Hematopoietic multipotent progenitor cell treated with erythropoietin and hydrocortisone succinate and interleukin-3 and kit ligand, for 8 days (in vitro differentiated cells): ENCODE results near the gene NUTM2F.
"Not testable (repeated sequence)": the region's sequence is repeated elsewhere in the genome, so short reads cannot be mapped to it uniquely, and the experiment has no call there.

Source experiments
- DNase-seq: peaks from one replicate; pipeline ENCODE4 v3.0.0-alpha.2; 2015

The NUTM2F gene, protein sequence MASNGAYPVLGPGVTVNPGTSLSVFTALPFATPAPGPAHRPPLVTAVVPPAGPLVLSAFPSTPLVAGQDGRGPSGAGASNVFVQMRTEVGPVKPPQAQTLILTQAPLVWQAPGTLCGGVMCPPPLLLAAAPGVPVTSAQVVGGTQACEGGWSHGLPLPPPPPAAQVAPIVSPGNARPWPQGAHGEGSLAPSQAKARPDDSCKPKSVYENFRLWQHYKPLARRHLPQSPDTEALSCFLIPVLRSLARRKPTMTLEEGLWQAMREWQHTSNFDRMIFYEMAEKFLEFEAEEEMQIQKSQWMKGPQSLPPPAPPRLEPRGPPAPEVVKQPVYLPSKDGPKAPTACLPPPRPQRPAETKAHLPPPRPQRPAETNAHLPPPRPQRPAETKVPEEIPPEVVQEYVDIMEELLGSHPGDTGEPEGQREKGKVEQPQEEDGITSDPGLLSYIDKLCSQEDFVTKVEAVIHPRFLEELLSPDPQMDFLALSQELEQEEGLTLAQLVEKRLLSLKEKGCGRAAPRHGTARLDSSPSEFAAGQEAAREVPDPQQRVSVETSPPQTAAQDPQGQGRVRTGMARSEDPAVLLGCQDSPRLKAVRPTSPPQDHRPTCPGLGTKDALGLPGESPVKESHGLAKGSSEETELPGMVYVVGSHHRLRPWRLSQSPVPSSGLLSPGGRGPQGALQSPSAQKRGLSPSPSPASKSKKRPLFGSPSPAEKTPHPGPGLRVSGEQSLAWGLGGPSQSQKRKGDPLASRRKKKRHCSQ

DNA sequence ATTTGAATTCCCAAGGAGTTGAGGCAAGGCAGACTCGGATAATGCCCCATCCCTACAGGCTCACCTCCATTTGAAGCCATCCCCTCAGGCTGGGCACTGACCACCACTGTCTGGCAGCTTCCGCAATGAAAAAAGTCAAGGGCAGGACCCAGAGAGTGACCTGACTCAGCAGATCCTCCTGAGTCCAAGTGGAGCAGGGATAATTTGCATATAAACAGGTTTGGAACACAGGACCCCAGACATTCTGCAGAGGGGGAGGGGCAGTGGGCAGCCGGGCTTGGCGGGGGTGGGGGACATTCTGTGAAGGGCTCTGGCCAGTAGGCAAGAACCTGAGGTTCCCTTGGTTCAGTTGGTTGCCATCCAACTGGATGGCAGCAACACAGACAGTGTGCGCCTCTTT is at the start of gene NUTM2F:
NUTM2F (minus strand) TSS at position 101 of the 400 bp plus-strand sequence; CDS start at position 80, 21 bp downstream.
- not testable (repeated sequence) for DNase-seq

DNA sequence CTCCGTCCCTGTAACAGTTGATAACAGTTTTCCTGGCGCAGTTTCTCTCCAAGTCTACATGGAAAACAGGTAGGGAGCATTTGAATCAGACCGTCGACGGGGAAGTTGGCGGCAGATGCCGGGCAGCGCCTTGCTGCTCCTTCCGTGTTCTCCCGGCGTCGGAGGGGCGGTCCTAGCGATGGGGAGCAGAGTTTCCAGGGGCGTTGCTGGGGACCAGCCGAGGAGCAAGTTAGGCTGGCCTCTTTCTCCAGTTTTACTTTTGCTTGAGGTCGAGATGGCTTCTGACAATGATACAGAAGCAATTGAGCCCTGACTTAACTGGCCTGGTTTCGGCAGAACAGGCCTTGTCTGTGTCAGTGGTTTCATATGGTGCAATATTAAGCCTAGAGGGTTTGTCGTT is 46.8 kb upstream of the NUTM2F start:
- DNase-seq = peak; percentile 10

DNA sequence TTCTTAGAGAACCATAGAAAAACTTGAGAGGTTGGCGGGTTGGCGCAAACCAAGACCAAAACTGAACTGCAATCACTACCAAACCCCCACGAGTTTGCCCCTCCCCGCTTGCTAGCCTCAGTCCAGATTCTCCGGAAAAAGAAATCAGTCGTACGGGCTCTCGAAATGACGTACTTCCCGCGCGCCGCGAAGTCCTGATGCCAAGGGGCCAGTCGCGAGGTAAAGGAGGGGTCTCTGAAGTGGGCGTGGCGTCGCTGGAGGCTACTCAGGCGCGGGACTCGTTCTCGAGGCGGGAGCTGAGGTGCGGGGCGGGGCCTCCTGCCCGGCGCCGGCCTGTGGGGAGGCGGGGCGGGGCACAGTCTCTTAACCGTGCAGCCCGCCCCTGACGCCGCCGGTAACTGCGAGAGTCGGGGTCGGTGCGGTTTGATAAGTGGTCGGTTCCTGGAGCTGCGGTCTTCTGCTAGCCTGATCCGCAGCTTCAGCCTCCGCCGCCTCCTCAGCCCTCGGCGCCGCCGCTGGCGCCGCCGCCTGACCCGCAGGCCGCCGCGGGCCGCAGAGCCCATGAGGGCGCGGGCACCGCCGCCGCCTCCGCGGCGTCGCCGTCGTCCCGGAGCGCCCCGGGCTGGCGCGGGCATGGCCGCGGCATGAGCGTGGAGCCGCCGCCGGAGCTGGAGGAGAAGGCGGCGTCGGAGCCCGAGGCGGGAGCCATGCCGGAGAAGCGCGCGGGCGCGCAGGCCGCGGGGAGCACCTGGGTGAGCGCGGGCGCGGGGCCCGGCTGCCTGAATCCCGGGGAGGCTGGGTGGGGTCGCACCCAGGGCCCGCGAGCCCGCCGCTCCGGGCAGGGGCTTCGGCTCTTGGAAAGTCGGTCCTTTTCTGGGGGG is 46.0 kb upstream of the NUTM2F start:
- DNase-seq = peak; percentile 87

DNA sequence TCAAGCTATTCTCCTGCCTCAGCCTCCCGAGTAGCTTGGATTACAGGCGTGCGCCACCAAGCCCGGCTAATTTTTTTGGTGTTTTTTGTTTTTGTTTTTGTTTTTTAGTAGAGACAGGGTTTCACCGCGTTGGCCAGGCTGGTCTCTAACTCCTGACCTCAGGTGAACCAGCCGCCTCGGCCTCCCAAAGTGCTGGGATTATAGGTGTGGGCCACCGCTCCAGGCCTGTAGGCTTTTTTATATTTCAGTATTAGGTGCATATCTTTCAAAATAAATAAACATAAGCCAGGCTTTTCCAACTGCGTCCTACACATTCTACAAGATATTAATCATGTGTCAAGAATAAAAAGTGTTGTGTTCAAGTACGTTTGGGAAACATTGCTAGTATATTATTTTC is 45.3 kb upstream of the NUTM2F start:
- not testable (repeated sequence) for DNase-seq

DNA sequence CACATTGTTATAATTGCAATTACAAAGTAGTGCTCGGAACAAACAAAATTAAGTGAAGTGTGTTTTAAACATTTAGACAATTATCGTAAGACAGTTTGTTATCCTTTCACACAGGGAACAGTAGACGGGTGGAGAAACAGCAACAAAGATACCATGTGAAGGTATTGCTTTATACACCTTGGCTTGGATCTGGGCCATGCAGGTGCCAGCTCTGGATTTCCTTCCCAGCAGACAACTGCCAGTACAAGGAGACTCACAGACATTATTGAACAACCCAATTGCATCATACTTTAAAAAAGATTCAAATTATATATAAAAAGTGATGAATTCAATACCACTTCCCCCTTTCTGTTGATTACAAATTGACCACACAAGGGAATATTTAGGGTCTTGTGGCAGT is 41.8 kb upstream of the NUTM2F start:
- not testable (repeated sequence) for DNase-seq

DNA sequence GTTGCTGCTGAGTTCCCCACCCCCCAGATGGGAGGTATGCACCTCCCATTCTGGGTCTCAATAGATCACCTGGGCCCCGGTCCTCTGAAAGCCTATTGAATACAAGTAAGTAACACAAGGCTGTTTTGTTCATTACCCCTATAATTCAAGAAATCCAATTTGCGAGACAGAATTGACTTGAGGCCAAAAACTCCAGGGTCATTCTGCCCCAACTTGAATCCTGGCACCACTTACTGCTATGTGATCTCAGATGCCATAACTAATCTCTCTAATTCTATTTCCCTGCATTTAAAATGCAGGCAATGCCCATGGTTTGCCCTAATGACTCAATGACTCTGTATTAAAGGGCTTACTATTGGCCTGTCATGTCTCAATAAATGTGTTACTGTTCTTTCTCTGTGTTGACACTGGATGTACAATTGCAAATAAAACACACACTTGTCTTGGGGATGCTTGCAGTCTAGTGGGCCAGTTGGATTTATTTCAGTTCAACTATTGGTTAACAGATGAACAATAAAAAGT is 35.7 kb upstream of the NUTM2F start:
- not testable (repeated sequence) for DNase-seq

DNA sequence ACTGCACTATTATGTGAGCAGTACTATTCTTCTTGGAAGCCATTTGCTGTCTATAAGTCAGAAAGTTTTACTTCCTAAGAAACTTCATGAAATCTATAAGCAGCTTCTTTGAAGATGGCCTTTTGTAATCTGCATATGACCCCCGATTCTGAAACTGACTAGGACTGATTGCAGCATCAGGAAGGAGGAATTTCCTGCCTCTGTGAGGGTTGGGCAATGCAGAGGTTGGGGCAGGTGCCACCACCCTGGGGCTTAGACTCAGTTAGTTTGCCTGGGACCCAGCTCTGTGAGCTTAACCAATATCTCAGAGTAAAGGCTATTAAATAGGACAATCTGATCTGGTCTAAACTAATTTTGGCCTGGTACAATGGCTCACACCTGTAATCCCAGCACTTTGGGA is 28.7 kb upstream of the NUTM2F start:
- DNase-seq = not testable (repeated sequence)

DNA sequence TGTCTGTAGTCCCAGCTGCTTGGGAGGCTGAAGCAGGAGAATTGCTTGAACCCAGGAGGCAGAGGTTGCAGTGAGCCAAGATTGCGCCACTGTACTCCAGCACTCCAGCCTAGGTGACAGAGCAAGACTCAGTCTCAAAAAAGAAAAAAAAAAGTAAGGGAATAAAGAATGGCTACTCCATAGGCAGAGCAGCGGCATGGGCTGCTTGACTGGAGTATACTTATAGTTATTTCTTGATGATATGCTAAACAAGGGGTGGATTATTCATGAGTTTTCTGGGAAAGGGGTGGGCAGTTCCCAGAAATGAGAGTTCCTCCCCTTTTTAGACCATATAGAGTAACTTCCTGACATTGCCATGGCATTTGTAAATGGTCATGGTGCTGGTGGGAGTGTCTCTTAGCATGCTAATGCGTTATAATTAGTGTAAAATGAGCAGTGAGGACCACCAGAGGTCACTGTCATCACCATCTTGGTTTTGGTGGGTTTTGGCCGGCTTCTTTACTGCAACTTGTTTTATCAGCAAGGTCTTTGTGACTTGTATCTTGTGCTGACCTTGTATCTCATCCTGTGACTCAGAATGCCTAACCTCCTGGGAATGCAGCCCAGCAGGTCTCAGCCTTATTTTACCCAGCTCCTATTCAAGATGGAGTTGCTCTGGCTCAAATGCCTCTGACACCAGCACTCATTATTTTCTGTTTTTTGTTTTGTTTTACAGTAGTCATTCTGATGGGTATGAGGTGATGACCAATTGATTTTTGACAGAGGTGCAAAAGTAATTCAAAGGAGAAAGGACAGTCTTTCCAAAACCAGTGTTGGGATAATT is 23.7 kb upstream of the NUTM2F start:
- not testable (repeated sequence) for DNase-seq

DNA sequence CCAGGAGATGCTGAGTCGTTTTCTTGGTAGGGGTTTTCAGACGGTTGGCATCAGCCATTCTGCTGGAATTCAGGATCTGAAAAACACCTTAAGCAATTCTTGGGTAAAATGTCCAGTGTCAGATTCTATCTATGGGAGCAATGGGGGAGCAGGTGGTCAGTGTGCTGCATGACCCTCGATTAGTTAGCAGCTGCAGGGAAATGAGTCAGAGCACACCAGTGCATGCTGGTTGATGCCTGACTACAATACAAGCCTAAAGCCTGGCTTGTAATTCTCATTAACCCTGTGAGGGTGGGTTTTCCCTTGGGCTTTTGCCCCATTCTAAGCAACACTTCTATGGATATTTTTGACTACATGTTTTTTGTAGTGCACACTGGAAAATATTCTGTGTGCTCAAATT is 20.3 kb upstream of the NUTM2F start:
- DNase-seq = not testable (repeated sequence)

DNA sequence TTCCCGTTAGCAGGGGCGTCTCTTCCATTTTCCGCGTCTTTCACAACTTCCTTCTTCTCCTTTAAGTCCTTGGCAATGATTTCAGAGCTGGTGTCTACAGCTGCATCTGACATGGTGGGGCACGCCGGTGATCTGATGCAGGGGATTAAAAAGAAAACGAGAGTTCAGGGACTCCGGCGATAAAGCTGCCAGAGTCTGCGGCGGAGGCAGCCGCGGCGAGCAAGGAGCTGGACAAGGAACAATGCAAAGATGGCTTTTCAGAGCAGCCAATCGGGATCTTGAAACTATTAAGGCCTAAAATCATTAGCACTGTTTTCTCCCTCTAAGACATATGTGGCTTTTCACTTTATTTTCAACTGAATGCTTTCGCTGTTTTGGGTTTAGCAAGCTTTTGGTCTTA is 19.0 kb upstream of the NUTM2F start:
- not testable (repeated sequence) for DNase-seq

DNA sequence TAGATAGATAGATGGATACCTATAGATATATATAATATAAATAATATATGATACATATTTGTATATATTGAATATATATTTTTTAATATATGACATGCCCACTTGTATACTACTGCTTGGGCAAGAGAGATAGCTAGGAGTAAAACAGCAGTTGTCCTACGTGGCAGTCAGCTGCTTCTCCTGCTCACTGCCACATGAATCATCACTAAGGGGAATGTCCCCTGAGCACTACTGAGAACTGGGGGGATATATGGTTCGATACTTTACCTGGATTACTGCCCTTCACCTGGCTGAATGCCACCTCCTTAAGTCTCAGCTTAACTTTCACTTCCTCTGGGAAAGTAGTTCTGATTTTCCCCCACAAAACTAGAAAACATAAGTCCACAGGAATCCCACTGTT is 13.3 kb upstream of the NUTM2F start:
- not testable (repeated sequence) for DNase-seq

DNA sequence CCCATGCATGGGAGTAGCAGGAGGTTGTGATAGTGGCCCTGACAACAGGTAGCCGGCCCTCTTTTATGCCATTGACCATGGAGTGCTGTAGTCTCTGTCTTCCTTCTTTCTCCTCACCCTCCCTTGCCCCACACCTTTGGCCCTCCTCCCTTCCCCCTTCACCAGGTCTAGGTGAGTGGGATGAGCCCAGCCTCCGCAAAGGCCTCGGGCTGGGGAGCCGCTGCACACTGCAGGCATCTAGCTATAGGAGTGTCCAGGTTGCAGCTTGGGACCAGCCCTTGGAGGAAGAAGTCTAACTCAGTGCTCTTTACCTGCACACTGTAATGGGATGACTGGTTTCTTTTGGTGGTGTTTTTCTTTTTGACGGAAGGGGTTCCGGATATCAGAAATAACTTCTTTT is 12.3 kb upstream of the NUTM2F start:
- not testable (repeated sequence) for DNase-seq

DNA sequence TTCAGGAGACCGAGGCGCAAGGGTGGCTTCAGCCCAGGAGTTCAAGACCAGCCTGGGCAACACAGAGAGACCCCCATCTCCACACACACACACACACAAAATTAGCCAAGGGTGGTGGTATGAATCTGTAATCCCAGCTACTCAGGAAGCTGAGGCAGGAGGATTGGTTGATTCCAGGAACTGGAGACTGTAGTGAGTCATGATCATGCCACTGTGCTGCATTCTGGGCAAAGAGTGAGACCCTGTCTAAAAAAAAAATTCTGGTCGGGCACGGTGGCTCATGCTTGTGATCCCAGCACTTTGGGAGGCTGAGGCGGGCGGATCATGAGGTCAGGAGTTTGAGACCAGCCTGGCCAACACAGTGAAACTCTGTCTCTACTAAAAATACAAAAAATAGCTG is 11.2 kb upstream of the NUTM2F start:
- DNase-seq = not testable (repeated sequence)

DNA sequence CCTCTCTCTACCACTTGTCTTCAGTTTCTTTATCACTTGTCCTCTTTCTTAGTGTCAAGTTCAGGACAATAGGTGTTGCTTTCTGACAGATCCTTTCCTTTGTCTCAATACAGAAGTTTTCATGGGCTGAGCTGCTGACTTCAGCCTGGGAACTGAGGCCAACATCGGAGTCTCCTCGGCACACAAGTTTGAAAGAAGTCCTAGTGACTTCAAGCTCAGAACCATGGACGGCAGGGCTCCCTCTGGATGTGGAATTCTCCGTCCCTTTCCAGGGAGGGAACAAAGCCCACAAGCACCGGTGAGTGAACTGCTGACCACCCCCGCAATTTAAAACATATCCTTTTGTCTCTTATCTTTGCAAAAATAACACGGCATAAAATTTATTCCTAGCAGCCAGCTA is 10.3 kb upstream of the NUTM2F start:
- not testable (repeated sequence) for DNase-seq

DNA sequence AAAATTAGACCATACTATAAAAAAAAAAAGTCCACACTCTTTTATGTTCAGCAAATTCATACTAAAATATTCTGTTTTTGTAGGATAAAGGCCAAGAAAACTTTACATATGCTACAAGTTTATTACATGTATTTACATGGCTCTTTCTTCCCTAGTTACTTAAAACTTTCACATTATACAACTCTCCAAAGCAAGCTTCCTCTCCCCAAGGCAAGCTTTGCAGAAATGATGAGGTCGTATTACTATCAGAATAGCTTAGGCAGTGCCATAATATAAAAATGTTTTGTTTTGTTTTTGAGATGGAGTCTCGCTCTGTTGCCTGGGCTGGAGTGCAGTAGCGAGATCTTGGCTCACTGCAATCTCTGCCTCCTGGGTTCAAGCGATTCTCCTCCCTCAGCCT is 8.0 kb upstream of the NUTM2F start:
- DNase-seq = not testable (repeated sequence)

DNA sequence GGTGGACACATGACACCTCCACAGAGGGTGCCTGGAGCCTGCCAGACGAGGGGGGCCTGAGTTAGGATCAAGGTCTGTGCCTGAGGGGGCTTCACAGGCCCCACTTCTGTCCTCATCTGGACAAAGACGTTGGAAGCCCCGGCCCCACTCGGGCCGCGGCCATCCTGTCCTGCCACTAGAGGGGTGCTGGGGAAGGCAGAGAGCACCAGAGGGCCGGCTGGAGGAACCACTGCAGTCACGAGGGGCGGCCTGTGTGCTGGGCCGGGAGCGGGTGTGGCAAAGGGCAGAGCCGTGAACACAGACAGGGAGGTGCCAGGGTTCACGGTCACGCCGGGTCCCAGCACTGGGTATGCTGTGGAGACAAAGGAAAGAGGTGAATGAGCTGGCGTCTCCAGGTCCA is 2.9 kb downstream of the NUTM2F start:
- peak; percentile 5 for DNase-seq

DNA sequence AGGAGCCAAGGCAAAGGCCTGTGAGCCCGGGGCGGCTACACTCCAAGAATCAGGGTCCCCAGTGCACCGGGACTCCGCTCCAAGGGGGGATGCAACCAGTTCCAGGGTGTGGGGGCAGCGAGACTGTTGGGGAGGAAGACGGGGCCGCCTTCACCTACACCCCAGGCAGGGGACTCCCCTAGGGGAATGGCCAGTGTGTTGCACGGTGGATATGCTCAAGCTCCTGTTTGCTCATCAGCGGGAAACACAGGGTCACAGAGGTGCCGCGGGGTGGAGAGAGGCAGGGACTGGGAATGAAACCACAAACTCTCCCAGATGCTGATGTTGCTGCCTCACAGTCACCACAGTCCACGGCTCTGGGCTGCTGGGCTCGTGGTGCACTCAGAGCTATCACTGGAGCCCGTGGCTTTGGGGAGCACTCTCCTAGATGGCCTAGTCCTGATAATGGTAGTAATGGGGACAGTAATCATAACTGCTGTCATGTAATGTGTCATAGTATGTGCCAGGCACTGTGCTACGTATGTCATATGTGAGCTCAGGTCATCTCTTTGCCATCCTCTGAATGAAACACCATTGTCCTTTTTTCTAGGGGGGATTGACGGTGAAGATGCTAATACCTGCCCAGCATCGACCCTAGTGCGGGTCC is 5.2 kb downstream of the NUTM2F start:
- not testable (repeated sequence) for DNase-seq

DNA sequence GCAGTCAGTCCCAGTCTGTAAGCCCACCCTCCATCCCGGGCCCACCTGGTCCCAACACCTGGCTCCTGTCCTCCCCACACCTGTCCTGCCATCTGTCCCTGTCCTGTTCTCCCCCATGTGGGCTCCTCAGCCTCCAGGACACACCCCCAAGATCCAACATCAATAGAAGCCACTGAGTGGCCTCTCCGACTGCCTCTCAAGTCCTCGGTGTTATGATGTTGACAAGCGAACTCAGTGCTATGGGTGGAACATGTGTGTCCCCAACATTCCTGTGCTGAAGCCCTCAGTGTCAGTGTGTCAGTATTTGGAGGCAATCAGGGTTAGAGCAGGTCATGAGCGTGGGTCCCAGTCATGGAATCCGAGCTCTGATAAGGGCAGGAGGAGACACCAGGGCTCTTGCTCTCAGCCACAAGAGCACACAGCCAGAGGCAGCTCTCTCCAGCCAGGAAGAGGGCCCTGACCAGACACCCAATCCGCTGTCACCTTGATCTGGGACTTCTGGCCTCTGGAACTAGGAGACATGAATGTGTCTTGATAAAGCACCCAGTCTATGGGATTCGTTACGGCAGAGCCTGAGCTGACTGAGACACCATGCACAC is 6.0 kb downstream of the NUTM2F start:
- peak; percentile 2 for DNase-seq

DNA sequence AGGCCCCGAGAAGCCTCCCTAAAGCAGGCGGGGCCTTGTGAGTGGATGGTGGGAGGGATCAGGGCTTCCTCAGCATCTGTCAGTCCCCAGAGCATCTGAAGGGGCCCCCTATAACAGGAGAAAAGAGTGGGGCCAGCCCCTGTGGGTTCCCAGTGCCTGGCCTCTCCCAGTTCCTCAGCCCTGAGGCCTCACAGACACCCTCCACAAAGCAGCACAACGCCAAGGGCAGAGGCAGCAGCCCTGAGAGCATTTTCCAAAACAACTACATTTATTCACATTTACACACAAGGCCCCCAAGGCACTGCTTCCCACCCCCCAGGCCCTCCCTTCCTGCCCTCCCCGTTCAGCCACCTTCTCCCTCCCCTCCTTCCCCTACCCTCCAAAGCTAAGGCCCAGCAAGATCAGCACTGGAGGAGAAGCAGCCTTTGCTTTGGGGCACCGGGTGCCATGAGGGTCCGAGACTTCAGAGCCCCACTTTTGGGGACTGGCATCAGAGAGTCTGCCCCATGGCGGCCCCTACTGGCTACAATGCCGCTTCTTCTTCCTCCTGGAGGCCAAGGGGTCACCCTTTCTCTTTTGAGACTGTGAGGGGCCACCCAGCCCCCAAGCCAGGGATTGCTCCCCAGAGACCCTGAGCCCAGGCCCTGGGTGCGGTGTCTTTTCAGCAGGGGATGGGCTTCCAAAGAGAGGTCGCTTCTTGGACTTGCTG is 10.3 kb downstream of the NUTM2F start:
- not testable (repeated sequence) for DNase-seq

DNA sequence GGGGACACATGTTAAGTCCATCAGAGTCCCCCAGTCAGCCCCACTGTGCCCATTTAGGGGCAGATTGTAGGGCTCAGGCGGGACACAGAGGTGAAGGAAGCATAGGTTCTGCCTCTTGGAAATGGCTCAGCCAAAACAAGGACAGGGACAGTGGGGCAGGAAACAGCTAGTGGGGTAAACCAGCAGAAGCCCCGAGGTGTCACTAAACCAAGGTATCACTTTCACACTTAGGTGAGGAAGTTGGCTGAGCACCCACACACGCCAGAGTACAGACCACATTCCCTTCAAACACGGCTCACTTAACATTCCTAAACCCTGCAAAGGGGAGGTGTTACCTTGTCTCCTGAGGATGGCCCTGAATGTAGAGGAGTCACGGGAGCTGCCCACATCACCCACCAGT is 12.2 kb downstream of the NUTM2F start:
- not testable (repeated sequence) for DNase-seq
